C4-2B (cell line): ENCODE results near the gene CELSR1.

Source experiments
- ZFX ChIP-seq: fragments of 450-650 bp; IDR thresholded peaks from 2 replicates; pipeline ENCODE4 v1.6.1; 2017
- TF ChIP-seq, protein P1 (sequence below): fragments of 450-650 bp; conservative IDR thresholded peaks from 2 replicates; pipeline ENCODE4 v1.5.1; 2017; ENCODE audit warnings: mild to moderate bottlenecking

GRCh38 chr22:46504584-46504983 is 32.8 kb downstream of the CELSR1 start:
- TF ChIP-seq, protein P1, sequence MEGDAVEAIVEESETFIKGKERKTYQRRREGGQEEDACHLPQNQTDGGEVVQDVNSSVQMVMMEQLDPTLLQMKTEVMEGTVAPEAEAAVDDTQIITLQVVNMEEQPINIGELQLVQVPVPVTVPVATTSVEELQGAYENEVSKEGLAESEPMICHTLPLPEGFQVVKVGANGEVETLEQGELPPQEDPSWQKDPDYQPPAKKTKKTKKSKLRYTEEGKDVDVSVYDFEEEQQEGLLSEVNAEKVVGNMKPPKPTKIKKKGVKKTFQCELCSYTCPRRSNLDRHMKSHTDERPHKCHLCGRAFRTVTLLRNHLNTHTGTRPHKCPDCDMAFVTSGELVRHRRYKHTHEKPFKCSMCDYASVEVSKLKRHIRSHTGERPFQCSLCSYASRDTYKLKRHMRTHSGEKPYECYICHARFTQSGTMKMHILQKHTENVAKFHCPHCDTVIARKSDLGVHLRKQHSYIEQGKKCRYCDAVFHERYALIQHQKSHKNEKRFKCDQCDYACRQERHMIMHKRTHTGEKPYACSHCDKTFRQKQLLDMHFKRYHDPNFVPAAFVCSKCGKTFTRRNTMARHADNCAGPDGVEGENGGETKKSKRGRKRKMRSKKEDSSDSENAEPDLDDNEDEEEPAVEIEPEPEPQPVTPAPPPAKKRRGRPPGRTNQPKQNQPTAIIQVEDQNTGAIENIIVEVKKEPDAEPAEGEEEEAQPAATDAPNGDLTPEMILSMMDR, result no peak
- TF ChIP-seq ZFX, result no peak
